Measurements from ENCODE around the gene SCARF2. TPM values are rescaled to one million over a fixed set of nuclear protein-coding genes. Genes with fewer than 3 reads are reported as not detected.
"Not testable (repeated sequence)": the region's sequence is repeated elsewhere in the genome, so short reads cannot be mapped to it uniquely, and the experiment has no call there.

The SCARF2 gene
- total and polyA plus RNA-seq, 2 donors (not counting 1 experiment from before 2014, with no cell fraction given): 0.86 to 1.3 TPM

- H3K27ac Mint-ChIP-seq; H3K27me3 ChIP-seq (replicated peaks in 1 of 4; ENCODE audit: control extremely low read depth in 1 of 4, control insufficient read depth in 3 of 4, insufficient read depth in 4 of 4, low read length in 3 of 4); H3K27me3 Mint-ChIP-seq; H2AFZ ChIP-seq (ENCODE audit: insufficient read depth, low read depth, low read length, poor library complexity, severe bottlenecking); H3K4me3 Mint-ChIP-seq; ATAC-seq (ENCODE audit: low read depth); H3K27ac ChIP-seq (ENCODE audit: low read length in 2 of 2); H4K20me1 ChIP-seq (ENCODE audit: control insufficient read depth, insufficient read depth, low read length, poor library complexity, severe bottlenecking); DNase-seq; H3K4me1 ChIP-seq (ENCODE audit: control insufficient read depth in 2 of 2, insufficient read depth in 2 of 2, low read length in 2 of 2); H3K4me3 ChIP-seq (ENCODE audit: control extremely low read depth in 1 of 5, extremely low read depth in 1 of 5, insufficient read depth in 1 of 5, low read depth in 2 of 5, low read length in 4 of 5); H3K9ac ChIP-seq (ENCODE audit: low read length); intact Hi-C loops (cut with micrococcal nuclease); H3K4me2 ChIP-seq (replicated peaks; ENCODE audit: low read depth, low read length, poor library complexity, severe bottlenecking); H3K4me1 Mint-ChIP-seq; H3K79me2 ChIP-seq (ENCODE audit: control insufficient read depth, insufficient read depth, low read length); H3K9me3 Mint-ChIP-seq (ENCODE audit: insufficient read depth); H3K9me3 ChIP-seq (ENCODE audit: control extremely low read depth in 1 of 3, control insufficient read depth in 2 of 3, insufficient read depth in 1 of 3, low read length in 2 of 3): not testable (repeated sequence)
- ChIA-PET POLR2A (interaction anchor here (0.7 kb wide), 1 partner anchor 603 kb away, joined by 4 read pairs; no protein-coding TSS in a partner anchor), CTCF (interaction anchor here (1.5 kb wide), 1 partner anchor 9 kb away, joined by 6 read pairs; no protein-coding TSS in a partner anchor)
- no CpG with 5 or more reads among the region's 3 CpGs for WGBS (ENCODE audit: insufficient coverage)
- peaks cover 0 to 17% of the 10 kb centered on the region in 2 experiments for H3K36me3 ChIP-seq (replicated peaks in 1 of 2; ENCODE audit: control extremely low read depth in 1 of 2, control insufficient read depth in 1 of 2, extremely low read depth in 1 of 2, insufficient read depth in 2 of 2, low read length in 1 of 2)
Observed at GRCh38 chr22:20409385-20409784, 28.2 kb downstream of the SCARF2 start.

DNA sequence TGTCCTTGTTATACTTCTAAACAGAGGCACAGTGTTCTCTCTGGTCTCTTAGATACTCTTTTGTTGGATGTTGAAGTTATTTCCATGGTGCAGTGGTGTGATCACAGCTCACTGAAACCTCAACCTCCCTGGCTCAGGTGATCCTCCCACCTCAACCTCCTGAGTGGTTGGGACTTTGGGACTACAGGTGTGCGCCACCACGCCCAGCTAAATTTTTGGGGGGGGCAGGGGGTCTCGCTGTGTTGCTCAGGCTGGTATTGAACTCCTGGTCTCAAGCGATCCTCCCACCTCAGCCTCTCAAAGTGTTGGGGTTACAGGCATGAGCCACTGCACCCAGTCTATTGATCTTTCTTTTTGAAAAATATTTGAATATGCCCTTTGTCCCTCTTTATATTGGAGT, 28.7 kb downstream of the SCARF2 start:
- WGBS (ENCODE audit: insufficient coverage): no CpG with 5 or more reads among the region's 4 CpGs
- no peak for ATAC-seq (ENCODE audit: low read depth)

More for the DNA sequence above, 28.7 kb downstream of the SCARF2 start:
- Mint-ChIP-seq H3K27ac (no peak overlapping the region), H3K9me3 (ENCODE audit: insufficient read depth) (no peaks in the 10 kb centered on the region), H3K27me3 (no peaks in the 10 kb centered on the region), H3K4me1 (no peaks in the 10 kb centered on the region), H3K4me3 (no peak overlapping the region)
- intact Hi-C loops (cut with micrococcal nuclease): no loop called here
- no peaks in the 10 kb centered on the region for H3K4me1 ChIP-seq (ENCODE audit: control insufficient read depth in 2 of 2, insufficient read depth in 2 of 2, low read length in 2 of 2)
- H3K9ac ChIP-seq (ENCODE audit: low read length): no peak overlapping the region
- H3K36me3 ChIP-seq (replicated peaks in 1 of 2; ENCODE audit: control extremely low read depth in 1 of 2, control insufficient read depth in 1 of 2, extremely low read depth in 1 of 2, insufficient read depth in 2 of 2, low read length in 1 of 2): peaks cover 0 to 17% of the 10 kb centered on the region in 2 experiments
- TF ChIP-seq CTCF (IDR thresholded peaks at IDR 0.05) (no peak), EZH2 (IDR thresholded peaks at IDR 0.05; ENCODE audit: borderline replicate concordance, insufficient read depth, low read depth, low read length, poor library complexity, severe bottlenecking) (no peak)
- no peak for DNase-seq
- no peak overlapping the region for H2AFZ ChIP-seq (ENCODE audit: insufficient read depth, low read depth, low read length, poor library complexity, severe bottlenecking)
- no peak overlapping the region for H3K4me3 ChIP-seq (ENCODE audit: control extremely low read depth in 1 of 5, extremely low read depth in 1 of 5, insufficient read depth in 1 of 5, low read depth in 2 of 5, low read length in 4 of 5)
- H3K27me3 ChIP-seq (replicated peaks in 1 of 4; ENCODE audit: control extremely low read depth in 1 of 4, control insufficient read depth in 3 of 4, insufficient read depth in 4 of 4, low read length in 3 of 4): no peaks in the 10 kb centered on the region
- no peaks in the 10 kb centered on the region for H3K79me2 ChIP-seq (ENCODE audit: control insufficient read depth, insufficient read depth, low read length)
- H3K9me3 ChIP-seq (ENCODE audit: control extremely low read depth in 1 of 3, control insufficient read depth in 2 of 3, insufficient read depth in 1 of 3, low read length in 2 of 3): no peaks in the 10 kb centered on the region
- ChIA-PET CTCF (interaction anchor here (1.5 kb wide), 1 partner anchor 9 kb away, joined by 6 read pairs; no protein-coding TSS in a partner anchor), POLR2A (interaction anchor here (0.7 kb wide), 1 partner anchor 604 kb away, joined by 4 read pairs; no protein-coding TSS in a partner anchor)
- no peaks in the 10 kb centered on the region for H4K20me1 ChIP-seq (ENCODE audit: control insufficient read depth, insufficient read depth, low read length, poor library complexity, severe bottlenecking)
- H3K4me2 ChIP-seq (replicated peaks; ENCODE audit: low read depth, low read length, poor library complexity, severe bottlenecking): no peak overlapping the region
- H3K27ac ChIP-seq (ENCODE audit: low read length in 2 of 2): no peak overlapping the region

Measured in B cell (primary cell).